GM18870 (cell line): ENCODE data around the gene MYO7B.

ENCODE experiments used
- ATAC-seq: cut with Tn5 transposase; IDR thresholded peaks from one replicate; pipeline ENCODE4 v1.9.1; 2021; ENCODE audit warnings: moderate library complexity; ENCODE audit not compliant: unreplicated experiment

The MYO7B gene

GRCh38 chr2:127551221-127551930 is 15.9 kb downstream of the MYO7B start:
- ATAC-seq: no peak

GRCh38 chr2:127552336-127552735 is 16.9 kb downstream of the MYO7B start:
- ATAC-seq: no peak

GRCh38 chr2:127552846-127553245 is 17.4 kb downstream of the MYO7B start:
- ATAC-seq: no peak

GRCh38 chr2:127558911-127559310 is 23.4 kb downstream of the MYO7B start:
- ATAC-seq: no peak

GRCh38 chr2:127559454-127559853 is 24.0 kb downstream of the MYO7B start:
- no peak for ATAC-seq

GRCh38 chr2:127560201-127560930 is 24.9 kb downstream of the MYO7B start:
- ATAC-seq: no peak

GRCh38 chr2:127560931-127561280 is 25.4 kb downstream of the MYO7B start:
- no peak for ATAC-seq

GRCh38 chr2:127561371-127561770 is 25.9 kb downstream of the MYO7B start:
- no peak for ATAC-seq

- ATAC-seq: no peak
These were observed 27.5 kb downstream of the MYO7B start for GRCh38 chr2:127562936-127563335.

- ATAC-seq: peak; percentile 99
These were observed 28.3 kb downstream of the MYO7B start for GRCh38 chr2:127563458-127564428.

- ATAC-seq: no peak
These were observed 29.2 kb downstream of the MYO7B start for GRCh38 chr2:127564429-127565260.

- no peak for ATAC-seq
These were observed 30.0 kb downstream of the MYO7B start for GRCh38 chr2:127565261-127566138.

- ATAC-seq: no peak
These were observed 30.6 kb downstream of the MYO7B start for GRCh38 chr2:127566139-127566417.

- no peak for ATAC-seq
These were observed 31.1 kb downstream of the MYO7B start for GRCh38 chr2:127566576-127566975.

GRCh38 chr2:127567351-127567854 is 31.9 kb downstream of the MYO7B start:
- ATAC-seq: no peak

- ATAC-seq: no peak
These were observed 32.6 kb downstream of the MYO7B start for GRCh38 chr2:127568128-127568527.

- no peak for ATAC-seq
These were observed 34.2 kb downstream of the MYO7B start for GRCh38 chr2:127569666-127570065.

- ATAC-seq: no peak
These were observed 35.1 kb downstream of the MYO7B start for GRCh38 chr2:127570282-127571250.
